ENCODE results near the gene TIGD7. TPM values are rescaled to one million over a fixed set of nuclear protein-coding genes. Genes with fewer than 3 reads are reported as not detected.

The TIGD7 gene
- polyA plus RNA-seq, 3 donors, result 0.32 to 1.4 (median 0.64) TPM

DNA sequence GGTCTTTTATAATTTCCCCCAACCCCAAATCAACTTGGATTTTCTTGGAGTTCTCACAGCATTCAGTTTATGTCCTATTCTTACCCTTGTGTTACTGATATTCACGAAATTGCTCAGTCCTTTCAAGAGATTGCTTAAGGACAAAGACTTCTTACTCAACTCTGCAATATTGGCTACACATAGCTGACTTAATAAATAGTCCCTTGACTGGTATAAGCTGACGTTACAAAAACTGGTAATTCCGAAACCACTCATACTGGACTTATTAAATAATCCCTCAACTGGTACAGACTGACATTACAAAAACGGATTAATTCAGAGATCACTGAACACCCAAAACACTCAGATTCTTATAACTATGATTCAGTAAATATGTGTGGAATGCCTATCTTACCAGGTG is 860 bp downstream of the TIGD7 start:
- peaks cover 13% of the 10 kb centered on the region for H3K4me1 Mint-ChIP-seq

DNA sequence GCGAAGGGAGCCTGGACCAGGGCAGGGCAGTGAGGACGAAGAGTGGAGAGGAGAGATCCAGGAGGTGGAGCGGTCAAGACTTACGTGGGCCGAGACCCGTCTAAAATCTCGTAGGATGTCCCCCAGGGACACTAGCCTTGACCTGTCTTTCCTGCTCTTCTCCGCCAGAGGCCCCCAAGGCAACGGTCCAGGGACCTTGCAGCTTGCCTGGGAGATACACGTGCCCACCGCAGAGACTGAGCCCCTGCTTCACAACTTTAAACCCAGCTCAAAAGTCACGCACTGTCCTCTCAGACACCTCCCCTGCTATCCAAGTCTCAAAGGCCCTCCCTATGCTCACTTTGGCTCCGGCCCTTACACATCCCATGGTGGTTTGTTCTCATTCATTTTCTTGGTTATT is 9.4 kb downstream of the TIGD7 start:
- DNase-seq, result no peak
- H3K79me2 ChIP-seq (ENCODE audit: insufficient read depth, low read length), result no peaks in the 10 kb centered on the region
- H3K9me3 Mint-ChIP-seq, result peaks cover 69 to 99% (median 90%) of the 10 kb centered on the region in 7 donors
- no peak overlapping the region for H3K4me2 ChIP-seq (replicated peaks; ENCODE audit: extremely low read depth, low read length, poor library complexity, severe bottlenecking)
- H3K27ac Mint-ChIP-seq, result no peak overlapping the region
- H3K4me3 Mint-ChIP-seq, result no peak overlapping the region
- WGBS (ENCODE audit: insufficient coverage), result 93% methylated on average over 12 of the region's 13 CpGs
- H3K27ac ChIP-seq (ENCODE audit: low read depth in 1 of 2, low read length in 2 of 2), result no peak overlapping the region
- H3K36me3 ChIP-seq (replicated peaks in 1 of 2; ENCODE audit: control insufficient read depth in 1 of 2, insufficient read depth in 2 of 2, low read length in 2 of 2), result peaks cover 6 to 34% of the 10 kb centered on the region in 2 donors
- no peaks in the 10 kb centered on the region for H3K27me3 ChIP-seq (ENCODE audit: control insufficient read depth in 2 of 2, insufficient read depth in 2 of 2, low read length in 2 of 2)
- intact Hi-C loops (cut with micrococcal nuclease), result no loop called here
- peaks cover 77 to 98% of the 10 kb centered on the region in 2 donors for H3K9me3 ChIP-seq (replicated peaks in 1 of 2; ENCODE audit: control insufficient read depth in 1 of 2, insufficient read depth in 1 of 2, low read length in 2 of 2)
- peaks cover 28 to 44% of the 10 kb centered on the region in 2 donors for H3K36me3 Mint-ChIP-seq
- H2AFZ ChIP-seq (ENCODE audit: insufficient read depth, low read depth, low read length, poor library complexity, severe bottlenecking), result no peak overlapping the region
- H3K4me1 ChIP-seq (ENCODE audit: control insufficient read depth in 1 of 2, insufficient read depth in 2 of 2, low read length in 2 of 2), result no peaks in the 10 kb centered on the region
- H3K9ac ChIP-seq (ENCODE audit: insufficient read depth, low read length, poor library complexity, severe bottlenecking), result no peak overlapping the region
- no peaks in the 10 kb centered on the region for H4K20me1 ChIP-seq (ENCODE audit: insufficient read depth, low read length)
- no peak overlapping the region for H3K4me3 ChIP-seq (replicated peaks in 1 of 3; ENCODE audit: low read depth in 2 of 3, low read length in 3 of 3)
- H3K27me3 Mint-ChIP-seq (ENCODE audit: low read depth in 3 of 3), result peaks cover 0 to 6% (median 3%) of the 10 kb centered on the region in 3 donors
- no peaks in the 10 kb centered on the region for H3K4me1 Mint-ChIP-seq
- TF ChIP-seq, protein P1, sequence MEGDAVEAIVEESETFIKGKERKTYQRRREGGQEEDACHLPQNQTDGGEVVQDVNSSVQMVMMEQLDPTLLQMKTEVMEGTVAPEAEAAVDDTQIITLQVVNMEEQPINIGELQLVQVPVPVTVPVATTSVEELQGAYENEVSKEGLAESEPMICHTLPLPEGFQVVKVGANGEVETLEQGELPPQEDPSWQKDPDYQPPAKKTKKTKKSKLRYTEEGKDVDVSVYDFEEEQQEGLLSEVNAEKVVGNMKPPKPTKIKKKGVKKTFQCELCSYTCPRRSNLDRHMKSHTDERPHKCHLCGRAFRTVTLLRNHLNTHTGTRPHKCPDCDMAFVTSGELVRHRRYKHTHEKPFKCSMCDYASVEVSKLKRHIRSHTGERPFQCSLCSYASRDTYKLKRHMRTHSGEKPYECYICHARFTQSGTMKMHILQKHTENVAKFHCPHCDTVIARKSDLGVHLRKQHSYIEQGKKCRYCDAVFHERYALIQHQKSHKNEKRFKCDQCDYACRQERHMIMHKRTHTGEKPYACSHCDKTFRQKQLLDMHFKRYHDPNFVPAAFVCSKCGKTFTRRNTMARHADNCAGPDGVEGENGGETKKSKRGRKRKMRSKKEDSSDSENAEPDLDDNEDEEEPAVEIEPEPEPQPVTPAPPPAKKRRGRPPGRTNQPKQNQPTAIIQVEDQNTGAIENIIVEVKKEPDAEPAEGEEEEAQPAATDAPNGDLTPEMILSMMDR (IDR thresholded peaks at IDR 0.05), result no peak

More for the DNA sequence above, 860 bp downstream of the TIGD7 start:
- peaks cover 14% of the 10 kb centered on the region for H3K79me2 ChIP-seq (ENCODE audit: insufficient read depth, low read length)
- 86% methylated on average over 1 of the region's 4 CpGs for WGBS (ENCODE audit: insufficient coverage)
- H3K9ac ChIP-seq (ENCODE audit: insufficient read depth, low read length, poor library complexity, severe bottlenecking), result no peak overlapping the region
- peak in 1 of 3 donors; percentile 11 for DNase-seq
- peaks cover 12 to 22% of the 10 kb centered on the region in 2 donors for H3K4me1 ChIP-seq (ENCODE audit: control insufficient read depth in 1 of 2, insufficient read depth in 2 of 2, low read length in 2 of 2)
- peak overlapping the region; percentile 84 for H2AFZ ChIP-seq (ENCODE audit: insufficient read depth, low read depth, low read length, poor library complexity, severe bottlenecking)
- no peak overlapping the region for H3K27ac ChIP-seq (ENCODE audit: low read depth in 1 of 2, low read length in 2 of 2)
- TF ChIP-seq, protein P1 (IDR thresholded peaks at IDR 0.05), result no peak
- peak overlapping the region in 2 of 3 experiments; percentile 76 to 78 for H3K4me3 ChIP-seq (replicated peaks in 1 of 3; ENCODE audit: low read depth in 2 of 3, low read length in 3 of 3)
- H3K36me3 Mint-ChIP-seq, result peaks cover 25 to 53% of the 10 kb centered on the region in 2 donors
- peak overlapping the region; percentile 75 for H3K4me2 ChIP-seq (replicated peaks; ENCODE audit: extremely low read depth, low read length, poor library complexity, severe bottlenecking)
- no peaks in the 10 kb centered on the region for H3K27me3 ChIP-seq (ENCODE audit: control insufficient read depth in 2 of 2, insufficient read depth in 2 of 2, low read length in 2 of 2)
- H3K27ac Mint-ChIP-seq, result no peak overlapping the region
- peaks cover 80 to 89% of the 10 kb centered on the region in 2 donors for H3K9me3 ChIP-seq (replicated peaks in 1 of 2; ENCODE audit: control insufficient read depth in 1 of 2, insufficient read depth in 1 of 2, low read length in 2 of 2)
- intact Hi-C loops (cut with micrococcal nuclease), result no loop called here
- H3K4me3 Mint-ChIP-seq, result peak overlapping the region; percentile 76 to 79
- H3K27me3 Mint-ChIP-seq (ENCODE audit: low read depth in 3 of 3), result peaks cover 0 to 7% (median 3%) of the 10 kb centered on the region in 3 donors
- peaks cover 45 to 97% (median 95%) of the 10 kb centered on the region in 7 donors for H3K9me3 Mint-ChIP-seq
- H3K36me3 ChIP-seq (replicated peaks in 1 of 2; ENCODE audit: control insufficient read depth in 1 of 2, insufficient read depth in 2 of 2, low read length in 2 of 2), result peaks cover 7 to 39% of the 10 kb centered on the region in 2 donors
- H4K20me1 ChIP-seq (ENCODE audit: insufficient read depth, low read length), result no peaks in the 10 kb centered on the region
